Brain microvascular endothelial cell (primary cell): ENCODE measurements around the gene MGMT.
"Not testable (repeated sequence)": the region's sequence is repeated elsewhere in the genome, so short reads cannot be mapped to it uniquely, and the experiment has no call there.

Experiments
- DNase-seq: peaks from one replicate; pipeline ENCODE4 v3.0.0-alpha.2; 2020
- H3K27ac ChIP-seq: fragments of 250-450 bp; sonication (Bioruptor Pico); 2 replicates; pipeline ENCODE4 v1.5.1; 2020; ENCODE audit warnings: mild to moderate bottlenecking, moderate library complexity
- H3K27me3 ChIP-seq: fragments of 250-450 bp; sonication (Bioruptor Pico); replicated peaks from 2 replicates; pipeline ENCODE4 v1.5.1; 2020; ENCODE audit warnings: mild to moderate bottlenecking
- H3K36me3 ChIP-seq: fragments of 250-450 bp; sonication (Bioruptor Pico); replicated peaks from 2 replicates; pipeline ENCODE4 v1.5.1; 2020; ENCODE audit warnings: mild to moderate bottlenecking
- H3K4me3 ChIP-seq: 2 replicates; pipeline ENCODE4 v1.5.1; 2011; ENCODE audit warnings: low read depth, mild to moderate bottlenecking, control low read depth, low read length, moderate library complexity
- CTCF ChIP-seq: IDR thresholded peaks from 2 replicates; pipeline ENCODE4 v1.5.1; 2011; ENCODE audit warnings: low read depth, mild to moderate bottlenecking, moderate library complexity, low read length, control low read depth, inconsistent platforms; ENCODE audit errors: missing control alignments
- in situ Hi-C: cut with HindIII; loops from 2 replicates; pipeline ENCODE4 v1.10.0; 2017; ENCODE audit warnings: low sequenced_read_pairs, low pct_ligation_motif_present

The MGMT gene

GRCh38 chr10:129424978-129425377, 42.1 kb upstream of the MGMT start:
- DNase-seq, result no peak
- TF ChIP-seq CTCF, result no peak
- H3K36me3 ChIP-seq, result no peaks in the 10 kb centered on the region
- no peak overlapping the region for H3K27ac ChIP-seq
- H3K4me3 ChIP-seq, result no peak overlapping the region
- no peaks in the 10 kb centered on the region for H3K27me3 ChIP-seq
- in situ Hi-C loops, result no loop called here

GRCh38 chr10:129426606-129427005, 40.4 kb upstream of the MGMT start:
- in situ Hi-C loops, result no loop called here
- no peaks in the 10 kb centered on the region for H3K27me3 ChIP-seq
- H3K4me3 ChIP-seq, result no peak overlapping the region
- no peak overlapping the region for H3K27ac ChIP-seq
- H3K36me3 ChIP-seq, result no peaks in the 10 kb centered on the region
- no peak for TF ChIP-seq CTCF
- no peak for DNase-seq

DNA sequence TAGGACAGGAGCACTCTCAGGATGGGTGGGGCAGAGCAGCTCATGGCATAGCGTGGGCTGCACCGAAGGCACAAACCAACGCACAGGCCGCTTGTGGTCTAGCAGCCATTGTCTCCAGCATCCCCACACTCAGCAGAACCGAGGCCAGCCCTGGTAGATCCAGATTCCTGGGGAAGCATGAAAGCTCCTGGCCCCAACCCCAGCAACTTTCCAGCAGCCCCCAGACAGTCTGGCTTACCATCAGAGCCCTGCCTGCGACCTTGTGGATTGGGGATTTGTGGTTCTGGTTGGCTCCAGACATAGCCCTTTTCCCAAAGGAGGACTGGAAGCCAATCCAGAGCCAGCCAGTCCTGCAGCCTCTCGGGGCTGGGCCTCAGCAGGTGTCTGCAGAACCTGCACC, 33.8 kb upstream of the MGMT start:
- no peak overlapping the region for H3K4me3 ChIP-seq
- no peak for TF ChIP-seq CTCF

DNA sequence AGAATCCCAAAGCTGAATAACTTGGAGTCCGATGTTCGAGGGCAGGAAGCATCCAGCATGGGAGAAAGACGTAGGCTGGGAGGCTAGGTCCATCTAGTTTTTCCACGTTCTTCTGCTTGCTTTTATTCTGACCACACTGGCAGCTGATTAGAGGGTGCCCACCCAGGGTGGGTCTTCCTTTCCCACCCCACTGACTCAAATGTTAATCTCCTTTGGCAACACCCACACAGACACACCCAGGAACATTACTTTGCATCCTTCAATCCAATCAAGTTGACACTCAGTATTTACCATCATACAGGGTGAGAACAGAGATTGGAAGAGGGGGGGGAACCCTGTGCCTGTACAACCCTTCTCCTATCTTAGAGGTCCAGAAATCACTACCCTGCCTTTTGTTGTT, 31.3 kb upstream of the MGMT start:
- in situ Hi-C loops, H3K27me3 ChIP-seq, H3K36me3 ChIP-seq, H3K27ac ChIP-seq, H3K4me3 ChIP-seq, DNase-seq: not testable (repeated sequence)

More for the DNA sequence above, 33.8 kb upstream of the MGMT start:
- no peak for DNase-seq
- Histone ChIP-seq H3K36me3 (no peaks in the 10 kb centered on the region), H3K27me3 (no peaks in the 10 kb centered on the region), H3K27ac (no peak overlapping the region)
- in situ Hi-C loops, result no loop called here

- Histone ChIP-seq H3K36me3 (no peaks in the 10 kb centered on the region), H3K4me3 (no peak overlapping the region), H3K27ac (no peak overlapping the region), H3K27me3 (no peaks in the 10 kb centered on the region)
- no peak for DNase-seq
- in situ Hi-C loops, result no loop called here
- TF ChIP-seq CTCF, result no peak
Observed at GRCh38 chr10:129438024-129438423, 29.0 kb upstream of the MGMT start.

GRCh38 chr10:129440247-129440646, 26.8 kb upstream of the MGMT start:
- Histone ChIP-seq H3K36me3 (no peaks in the 10 kb centered on the region), H3K27ac (no peak overlapping the region), H3K27me3 (no peaks in the 10 kb centered on the region), H3K4me3 (no peak overlapping the region)
- in situ Hi-C loops, result no loop called here
- no peak for DNase-seq
- TF ChIP-seq CTCF, result no peak
